C4-2B (cell line): Measurements from ENCODE around the gene C18orf63.

Experiments used
- CTCF ChIP-seq: fragments of 450-650 bp; conservative IDR thresholded peaks from 2 replicates; pipeline ENCODE4 v1.5.1; 2017; ENCODE audit warnings: mild to moderate bottlenecking
- ZFX ChIP-seq: fragments of 450-650 bp; IDR thresholded peaks from 2 replicates; pipeline ENCODE4 v1.6.1; 2017

- TF ChIP-seq CTCF: peak; percentile 55
- TF ChIP-seq ZFX: no peak
Observed at GRCh38 chr18:74310411-74310810, 5.2 kb upstream of the C18orf63 start.
